HTR-8/SVneo (cell line): ENCODE results near the gene PRDM10.
"Not testable (repeated sequence)": the region's sequence is repeated elsewhere in the genome, so short reads cannot be mapped to it uniquely, and the experiment has no call there.

Experiments
- DNase-seq: peaks from one replicate; pipeline ENCODE4 v3.0.0; 2011; ENCODE audit warnings: low spot score, mixed read lengths; ENCODE audit not compliant: insufficient read length
- FAIRE-seq: peaks from 2 replicates; lab custom pipeline; 2011; peaks lifted over from hg19 to GRCh38; lab: Jason Lieb, UNC

Gene PRDM10

DNA sequence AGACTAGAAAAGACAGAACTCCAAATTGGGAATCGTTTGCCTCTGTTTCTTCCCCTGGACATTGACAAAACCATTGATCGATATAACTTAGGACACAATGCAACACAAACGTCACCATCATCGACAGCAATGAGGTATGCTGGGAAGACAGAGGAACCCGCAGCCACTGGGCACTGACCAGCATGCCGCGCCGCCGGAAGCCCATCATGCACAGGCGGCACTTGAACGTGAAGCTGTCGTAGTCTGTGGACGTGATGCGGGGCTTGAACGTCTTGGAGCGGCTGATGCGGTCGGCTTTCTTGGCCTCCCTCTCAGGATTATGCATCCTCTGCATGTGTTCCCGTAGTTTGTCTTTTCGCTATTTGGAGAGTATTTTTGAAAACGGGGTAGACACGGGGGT is 84.3 kb downstream of the PRDM10 start:
- FAIRE-seq (no peak), DNase-seq (no peak)

DNA sequence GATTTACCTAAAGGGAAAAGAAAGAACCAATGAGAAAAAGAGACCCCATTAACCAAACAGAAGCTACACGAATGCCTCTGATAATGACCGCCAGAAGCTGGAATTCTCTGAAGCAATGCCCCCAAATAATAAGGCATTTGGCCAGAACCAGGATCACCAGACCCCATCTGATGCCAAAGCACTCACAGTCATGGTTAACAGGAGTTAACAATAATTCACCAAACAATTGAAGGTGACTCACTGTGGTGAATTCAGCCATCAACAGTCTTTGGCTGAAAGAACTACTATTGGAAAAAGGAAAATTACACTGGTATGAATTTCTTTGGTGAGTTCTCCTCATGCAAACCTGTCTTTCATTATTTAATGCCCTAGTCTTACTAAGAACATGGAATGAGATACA is 85.4 kb downstream of the PRDM10 start:
- no peak for FAIRE-seq
- no peak for DNase-seq

DNA sequence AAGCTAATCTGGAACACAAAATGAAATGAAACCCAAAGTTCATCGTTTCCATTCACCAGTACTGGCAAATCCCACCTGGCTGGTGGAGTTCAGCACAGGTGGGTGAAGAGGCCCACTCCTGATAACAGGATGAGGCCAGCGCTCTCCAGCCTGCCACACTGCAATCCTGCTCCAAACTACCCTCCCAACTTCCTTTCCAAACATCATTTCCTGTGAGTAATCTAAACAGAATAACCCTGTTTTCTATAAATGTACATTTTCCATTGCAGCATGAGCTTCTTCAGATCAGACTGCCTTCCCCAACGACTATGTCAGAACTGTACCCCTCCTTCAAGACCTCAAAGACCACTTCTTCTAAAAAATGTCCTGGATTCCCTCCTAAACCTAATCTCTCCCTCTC is 91.3 kb downstream of the PRDM10 start:
- DNase-seq, result no peak
- FAIRE-seq, result no peak

DNA sequence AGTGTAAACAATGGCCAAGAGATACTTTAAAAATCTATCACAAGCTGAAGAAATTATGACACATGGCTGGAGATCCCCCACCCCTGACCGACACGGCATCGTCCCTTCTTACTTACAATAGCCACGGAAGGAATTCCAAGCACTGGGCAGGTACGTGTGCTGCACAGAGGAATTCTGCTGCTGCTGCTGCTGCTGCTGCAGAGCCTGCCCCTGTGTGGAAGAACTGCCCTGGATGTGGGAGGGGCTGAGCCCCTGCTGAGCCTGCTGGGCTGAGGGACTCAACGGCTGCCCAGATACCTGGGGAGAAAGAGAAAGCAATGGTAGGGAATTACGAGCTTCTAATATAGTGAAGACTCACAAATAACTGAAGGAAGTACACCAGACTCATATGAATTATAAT is 92.3 kb downstream of the PRDM10 start:
- DNase-seq (no peak), FAIRE-seq (no peak)

DNA sequence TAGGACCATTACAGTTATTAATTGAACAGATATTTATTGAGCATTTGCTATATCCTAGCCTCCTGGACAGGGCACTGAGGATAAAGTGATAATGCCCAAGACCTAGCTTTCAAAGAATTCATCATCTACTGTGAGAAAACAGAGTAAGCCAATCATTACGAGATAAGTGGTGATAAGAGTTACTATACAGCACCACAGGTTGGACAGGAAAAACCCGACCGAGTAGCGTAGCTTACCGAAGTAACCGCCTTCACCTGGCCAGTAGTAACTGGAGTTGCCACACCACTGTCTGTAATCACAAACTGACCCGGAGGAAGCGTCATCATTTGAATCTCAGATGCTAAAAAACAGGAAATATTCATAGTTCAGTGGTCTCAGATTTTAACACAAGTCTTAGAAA is 97.2 kb downstream of the PRDM10 start:
- DNase-seq (no peak), FAIRE-seq (no peak)

DNA sequence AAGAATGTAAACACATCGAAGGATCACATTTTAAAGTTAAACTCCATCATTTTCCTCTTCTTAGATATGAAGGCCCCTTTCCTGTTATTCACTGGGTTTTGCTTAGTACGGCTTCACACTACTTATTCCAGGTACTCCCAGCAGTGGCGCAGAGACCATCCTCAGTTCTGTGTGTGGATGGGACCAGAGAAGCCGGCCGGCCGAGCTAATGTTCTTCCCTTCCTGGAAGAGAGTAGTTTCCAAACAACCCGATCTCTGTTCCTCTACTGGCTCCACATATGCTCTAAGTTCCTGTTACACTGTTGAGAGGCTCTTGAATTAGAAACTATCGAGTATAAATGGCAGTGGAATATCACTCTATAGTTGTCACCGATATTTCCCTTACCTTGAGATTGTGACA is 106.6 kb downstream of the PRDM10 start:
- DNase-seq (peak; percentile 5), FAIRE-seq (no peak)

DNA sequence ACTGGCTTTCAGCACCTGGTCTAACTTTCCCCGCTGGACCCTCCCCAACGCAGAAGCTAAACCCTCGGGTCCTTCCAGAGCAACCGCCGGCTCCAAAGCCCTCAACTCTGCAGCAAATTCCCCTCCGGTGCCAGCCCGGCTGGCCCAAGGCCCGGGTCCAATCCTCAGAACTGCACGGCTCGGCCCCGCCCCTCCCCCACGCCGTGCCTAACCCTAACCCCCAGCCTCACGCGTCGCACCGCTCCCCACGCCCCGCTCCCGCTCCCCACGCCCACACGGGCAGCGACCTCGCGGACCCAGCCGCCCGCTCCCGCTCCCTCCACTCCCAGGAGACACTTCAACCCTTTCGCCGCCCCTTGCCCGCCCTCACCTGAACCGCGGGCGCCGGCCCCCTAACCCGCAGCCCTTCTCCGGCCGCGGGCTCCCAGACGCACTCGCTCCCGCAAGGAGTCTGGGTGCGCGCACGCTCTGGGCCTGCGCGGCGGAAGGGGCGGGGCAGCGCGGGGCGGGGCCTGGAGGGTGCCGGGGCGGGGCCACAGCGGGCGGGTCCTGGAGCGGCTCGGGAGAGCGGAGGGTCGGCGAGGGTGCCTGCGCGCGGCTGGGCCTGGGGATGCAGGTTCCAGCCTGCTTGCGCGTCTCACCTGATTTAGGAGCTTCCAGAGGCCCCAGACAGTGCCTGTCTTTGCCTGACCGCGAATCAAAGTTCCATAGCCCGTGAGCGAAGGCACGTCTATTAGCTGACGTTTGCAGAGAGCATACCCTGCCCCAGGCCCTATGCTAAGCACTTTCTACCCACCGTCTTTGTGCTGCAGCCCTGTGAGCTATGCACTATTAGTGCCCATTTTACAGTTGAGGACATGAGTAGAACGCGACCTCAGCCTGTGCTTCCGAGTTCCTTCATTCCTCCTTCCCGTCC is 107.3 kb downstream of the PRDM10 start, which contains the start of gene NFRKB:
TSS of gene NFRKB (minus strand) at position 453 of the 916 bp plus-strand sequence. CDS start 2,729 bp downstream, outside the sequence.
- peak; percentile 77 for DNase-seq
- no peak for FAIRE-seq

DNA sequence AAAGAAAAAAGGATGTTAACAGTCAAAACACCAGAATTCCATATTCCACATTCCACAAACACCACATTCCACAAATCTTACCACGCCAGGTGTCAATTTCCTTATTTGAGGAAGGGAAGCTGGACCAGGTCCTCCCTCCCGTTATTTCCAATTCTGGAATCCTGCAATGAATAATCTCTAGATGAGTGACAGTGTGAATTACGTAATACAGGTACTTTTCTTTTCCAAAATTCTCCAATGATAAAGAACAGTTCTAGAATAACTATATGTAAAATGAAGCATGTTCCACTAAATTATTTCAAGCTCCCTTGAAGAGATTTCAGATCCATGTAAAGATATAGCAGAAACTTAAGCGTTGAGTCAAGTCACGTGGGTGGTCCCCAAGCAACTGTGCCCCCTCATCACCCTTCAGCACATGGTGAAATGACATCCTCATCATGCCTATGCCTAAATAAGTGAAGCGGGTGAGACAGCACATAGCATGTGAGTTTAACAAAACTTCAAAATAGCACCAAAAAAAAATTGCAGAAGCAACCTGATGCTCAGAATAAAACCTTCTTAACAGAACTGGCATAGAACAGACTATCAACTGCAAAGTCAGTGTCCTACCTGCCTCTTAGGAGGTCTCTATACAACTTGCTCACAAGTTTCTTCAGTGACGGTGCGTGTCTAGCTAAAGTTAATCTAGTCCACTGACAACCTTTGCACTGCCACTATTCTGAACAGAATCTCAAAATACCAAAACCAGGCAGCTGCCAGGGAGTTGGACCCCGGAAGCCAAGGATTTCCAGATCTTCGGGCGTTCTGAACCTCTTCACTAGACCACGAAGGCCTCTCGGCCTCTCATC is 108.1 kb downstream of the PRDM10 start:
- FAIRE-seq, result no peak
- DNase-seq, result peak; percentile 7

DNA sequence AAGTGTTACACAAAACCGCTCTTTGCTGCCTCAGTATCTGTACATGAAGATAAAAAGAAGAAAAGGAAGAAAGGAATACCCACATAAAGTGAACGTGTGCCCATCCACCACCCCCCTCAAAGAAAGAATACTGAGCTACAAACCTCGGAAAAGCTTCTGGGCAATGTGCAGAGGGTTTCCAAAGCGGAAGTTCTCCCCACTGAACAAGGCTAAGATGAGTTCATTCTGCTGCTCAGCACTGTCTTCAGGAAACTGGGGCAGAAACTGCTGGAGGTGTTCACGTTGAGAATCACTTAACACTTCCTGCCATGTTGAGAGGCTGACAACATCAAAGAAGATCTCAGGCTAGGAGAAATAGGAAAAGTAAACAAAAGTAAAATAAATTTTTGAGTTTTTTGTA is 114.2 kb downstream of the PRDM10 start:
- FAIRE-seq (no peak), DNase-seq (no peak)

DNA sequence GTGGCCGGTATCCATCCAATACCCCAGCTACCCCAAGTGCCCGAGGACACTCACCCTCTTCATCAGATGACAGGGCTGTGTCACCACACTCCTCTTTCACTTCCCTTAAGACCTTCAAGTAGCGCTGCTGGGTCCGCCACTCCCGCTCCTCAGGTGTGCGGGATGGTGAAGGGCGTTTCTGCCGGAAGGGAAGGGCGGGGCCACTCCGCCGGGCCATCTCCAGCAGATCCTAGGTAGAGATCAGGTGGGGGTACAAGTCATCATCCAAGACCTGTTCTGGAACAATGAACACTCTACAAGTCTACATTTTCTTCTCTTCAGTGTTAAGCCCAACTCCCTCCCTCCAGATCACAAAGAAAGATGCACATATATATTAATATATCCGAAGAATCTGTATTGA is 117.3 kb downstream of the PRDM10 start:
- no peak for DNase-seq
- no peak for FAIRE-seq

DNA sequence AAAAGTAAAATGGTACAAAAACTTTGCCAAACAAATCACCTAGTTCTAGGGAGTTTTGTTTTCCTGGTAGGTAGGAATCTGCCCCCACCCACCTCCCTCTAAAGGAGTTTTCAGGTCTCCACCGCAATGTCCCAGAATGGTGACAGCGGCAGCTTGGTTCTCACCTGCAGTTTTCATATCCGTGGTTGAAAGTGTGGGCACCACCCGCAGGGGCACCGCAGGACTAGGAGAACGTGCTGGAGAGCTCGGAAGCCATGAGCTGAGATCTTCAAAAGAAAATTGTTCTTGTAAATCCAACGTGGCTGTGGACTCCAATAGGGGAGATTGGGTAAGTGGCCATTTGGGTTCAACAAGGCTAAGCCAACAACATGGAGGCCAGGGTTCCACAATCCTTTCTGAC is 118.1 kb downstream of the PRDM10 start:
- no peak for FAIRE-seq

DNA sequence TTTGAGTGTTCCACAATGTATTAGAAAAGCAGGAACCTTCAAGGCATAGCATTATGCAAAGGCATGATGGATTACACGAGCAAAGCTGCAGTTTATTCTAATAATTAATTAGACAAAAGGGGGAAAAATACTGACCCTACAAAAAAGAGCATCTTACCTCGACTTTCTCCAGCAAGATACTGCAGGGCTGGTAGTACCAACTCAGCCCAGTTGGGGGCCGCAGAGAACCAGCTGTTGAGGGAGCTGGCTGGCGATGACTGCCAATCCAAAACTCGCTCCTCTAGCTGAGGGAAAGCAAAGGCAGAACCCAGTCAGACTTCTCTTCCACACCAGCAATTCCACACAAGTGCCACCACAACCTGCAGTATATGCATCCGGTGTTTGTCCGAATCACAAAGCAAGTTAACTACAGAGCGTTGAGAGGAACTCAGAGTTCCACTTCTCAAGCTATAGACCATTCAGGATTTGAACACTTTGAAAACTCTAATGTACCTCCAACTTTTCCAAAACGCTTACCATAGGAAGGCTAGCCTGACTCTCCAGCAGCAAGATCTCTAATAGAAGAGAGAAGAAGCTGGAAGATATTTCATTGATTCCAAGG is 121.0 kb downstream of the PRDM10 start:
- no peak for FAIRE-seq
- DNase-seq, result peak; percentile 29

More for the DNA sequence above, 118.1 kb downstream of the PRDM10 start:
- no peak for DNase-seq

DNA sequence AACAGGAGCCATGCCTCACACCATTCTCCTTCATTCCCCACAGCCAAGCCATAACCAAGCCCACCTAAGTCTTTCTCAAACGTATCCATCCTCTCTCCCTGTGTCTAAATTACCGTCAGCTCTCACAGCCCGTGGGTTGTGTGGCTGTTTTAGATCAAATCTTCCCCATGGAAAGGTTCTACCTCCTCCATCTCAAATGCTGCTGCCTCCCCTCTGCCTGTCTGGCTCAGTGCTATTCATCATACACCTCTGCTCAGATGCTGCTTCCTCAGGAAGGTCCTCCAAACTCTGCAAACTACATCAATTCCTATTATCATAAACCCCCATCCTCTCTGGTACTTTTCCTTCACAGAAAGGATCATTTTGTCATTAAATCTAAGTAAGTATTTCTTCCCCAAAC is 122.3 kb downstream of the PRDM10 start:
- no peak for FAIRE-seq
- DNase-seq, result no peak

DNA sequence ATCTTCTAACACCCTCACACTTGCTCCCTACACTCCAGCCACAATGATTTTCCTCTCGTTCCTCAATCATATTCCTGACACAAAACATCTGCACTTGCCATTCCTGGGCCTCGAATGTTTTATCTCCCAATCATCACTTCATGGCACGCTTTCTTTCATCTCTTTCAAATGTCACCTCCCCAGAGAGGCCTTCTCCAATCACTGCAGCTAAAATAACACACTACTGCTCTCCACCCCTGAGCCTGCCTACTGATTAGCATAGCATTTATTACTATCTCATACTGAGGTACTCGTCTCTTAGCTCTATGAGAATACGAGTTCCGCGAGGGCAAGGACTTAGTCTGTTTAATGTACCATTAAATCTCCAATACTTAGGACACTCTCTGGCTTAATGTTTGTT is 130.7 kb downstream of the PRDM10 start:
- DNase-seq, result no peak
- no peak for FAIRE-seq

DNA sequence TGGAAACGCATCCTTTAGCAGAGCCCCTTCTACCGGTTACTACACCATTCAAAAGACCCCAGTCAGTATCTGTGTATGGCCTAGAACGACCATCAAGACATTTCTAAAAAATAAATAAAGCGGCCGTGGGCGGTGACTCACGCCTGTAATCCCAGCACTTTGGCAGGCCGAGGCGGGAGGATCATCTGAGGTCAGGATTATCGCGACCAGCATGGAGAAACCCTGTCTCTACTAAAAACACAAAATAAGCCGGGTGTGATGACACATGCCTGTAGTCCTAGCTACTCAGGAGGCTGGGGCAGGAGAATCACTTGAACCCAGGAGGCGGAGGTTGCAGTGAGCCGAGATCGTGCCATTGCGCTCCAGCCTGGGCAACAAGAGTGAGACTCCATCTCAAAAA is 134.0 kb downstream of the PRDM10 start:
- DNase-seq, FAIRE-seq: not testable (repeated sequence)

DNA sequence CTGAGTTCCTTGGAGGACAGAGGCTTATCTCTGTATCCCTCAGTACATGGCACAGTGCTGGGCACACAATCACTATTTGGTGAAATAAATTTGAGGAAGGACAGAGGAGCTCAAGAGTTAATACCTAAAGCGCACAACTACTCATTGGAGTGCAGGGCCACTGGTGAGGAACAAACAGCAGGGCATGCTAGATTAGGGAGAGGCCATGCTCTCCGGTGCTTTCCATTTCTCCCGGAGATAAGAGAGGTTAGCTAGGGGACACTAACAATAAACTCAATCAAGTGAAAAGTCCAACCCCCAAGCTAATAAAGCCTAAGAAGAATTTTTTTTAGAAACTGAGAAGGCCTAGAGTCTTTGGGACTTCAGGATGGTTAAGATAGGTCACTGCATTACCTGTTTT is 136.3 kb downstream of the PRDM10 start:
- FAIRE-seq, result no peak
- DNase-seq, result no peak

DNA sequence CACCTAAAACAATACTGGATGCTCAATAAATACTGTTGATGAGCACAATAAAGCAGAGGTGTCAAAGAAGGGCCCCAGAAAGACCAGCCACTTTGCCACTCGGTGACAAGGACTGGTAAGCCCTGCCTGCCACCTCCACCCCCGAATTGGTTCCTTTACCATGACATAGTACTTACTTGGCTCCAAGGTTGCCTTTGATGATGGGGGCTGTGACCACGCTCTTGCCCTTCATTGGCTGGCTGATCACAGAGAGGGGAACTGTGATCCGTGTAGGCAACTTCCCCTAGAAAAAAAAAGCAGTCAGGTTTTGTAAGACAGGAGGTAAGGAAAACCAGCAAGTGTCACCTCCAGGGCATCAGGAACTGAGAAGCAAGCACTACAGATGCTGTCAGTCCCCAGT is 136.9 kb downstream of the PRDM10 start:
- DNase-seq (no peak), FAIRE-seq (no peak)

DNA sequence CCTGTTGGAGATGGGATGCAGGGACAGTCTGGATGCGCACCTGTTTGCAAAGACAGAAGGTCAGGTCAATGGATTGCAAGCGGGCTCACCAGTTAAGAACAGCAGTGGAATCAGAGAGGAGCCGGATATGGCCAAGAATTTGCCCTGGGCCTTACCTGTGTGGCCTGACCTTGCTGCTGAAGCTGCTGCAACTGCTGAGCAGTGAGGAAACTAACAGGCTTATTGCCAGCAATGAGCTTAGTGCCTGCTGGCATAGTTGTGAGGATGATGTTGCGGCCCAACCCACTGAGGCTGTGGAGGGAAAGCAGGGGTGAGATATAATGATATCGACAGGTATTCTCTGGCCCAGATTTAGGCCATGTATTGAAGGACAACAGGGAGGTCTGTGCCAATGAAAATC is 137.8 kb downstream of the PRDM10 start:
- FAIRE-seq, result no peak
- no peak for DNase-seq

DNA sequence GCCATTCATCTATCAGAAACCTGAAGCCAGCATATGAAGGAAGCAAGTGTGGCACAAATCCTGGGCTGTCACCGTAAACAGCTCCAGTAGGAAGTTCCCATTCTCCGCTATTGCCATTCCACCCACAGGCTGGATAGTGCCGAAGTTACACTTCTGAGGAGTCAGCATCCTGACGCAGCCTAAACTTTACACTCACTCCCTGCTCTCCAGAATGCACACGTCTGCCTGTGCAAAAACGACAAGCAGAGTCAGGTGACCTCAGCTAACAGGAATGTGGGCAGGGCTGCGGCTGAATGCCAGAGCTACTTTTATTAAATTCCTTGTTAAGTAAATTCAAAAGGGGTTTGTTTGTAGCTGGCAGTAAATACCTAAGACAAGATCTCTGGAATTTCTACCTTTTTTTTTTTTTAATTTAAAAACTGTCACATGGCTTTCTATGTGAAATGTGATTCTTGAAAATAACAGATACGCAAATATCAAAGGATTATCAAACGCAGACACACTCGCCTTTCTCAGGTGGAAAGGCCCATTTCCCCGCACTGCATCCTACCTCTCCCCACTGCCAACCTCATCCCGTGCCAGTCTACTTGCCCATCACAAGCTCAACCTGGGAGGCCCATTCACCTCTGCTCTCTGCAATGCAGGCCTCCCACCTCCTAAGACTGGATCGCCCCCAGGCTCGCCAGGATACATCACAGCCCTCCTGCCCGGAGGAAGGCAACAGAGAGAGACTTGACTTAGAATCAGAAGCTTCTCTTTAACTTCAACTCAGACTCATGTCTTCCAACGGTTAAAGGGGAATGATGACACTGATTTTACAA is 140.7 kb downstream of the PRDM10 start:
- FAIRE-seq (peak; percentile 65), DNase-seq (peak; percentile 89)

DNA sequence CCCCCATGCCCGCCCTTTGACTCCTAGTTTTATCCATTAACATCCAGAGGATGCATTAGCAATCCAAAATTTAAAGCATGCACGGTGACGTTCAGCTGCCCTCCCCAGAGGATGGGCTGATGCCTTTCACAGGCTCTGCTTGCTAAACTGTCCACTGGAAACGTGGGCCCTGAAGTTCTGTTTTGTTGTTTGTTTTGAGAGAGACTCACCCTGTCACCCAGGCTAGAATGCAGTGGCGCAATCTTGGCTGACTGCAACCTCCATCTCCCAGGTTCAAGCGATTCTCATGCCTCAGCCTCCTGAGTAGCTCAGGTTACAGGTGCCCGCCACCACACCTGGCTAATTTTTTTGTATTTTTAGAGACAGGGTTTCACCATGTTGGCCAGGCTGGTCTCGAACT is 146.6 kb downstream of the PRDM10 start:
- DNase-seq, result no peak
- FAIRE-seq, result no peak
